Body of pancreas (tissue), 4 donors: ENCODE results near the gene OR51G2. TPM values are rescaled to one million over a fixed set of nuclear protein-coding genes. Genes with fewer than 3 reads are reported as not detected.

Experiments used
- ATAC-seq: fragments of 150-250 bp; one replicate; pipeline ENCODE4 v1.9.1; 2016
- DNase-seq, 4 donors: peaks; one replicate each; pipeline ENCODE4 v3.0.0-alpha.2; 2019
- H3K27ac ChIP-seq, 4 donors: fragments of 200-600 bp; sonication (generic); 1 replicate in 3 of 4; 2 replicates in 1 of 4; pipeline versions ENCODE4 v1.5.1 to v1.6.1; 2016 to 2019; ENCODE audit warnings: mild to moderate bottlenecking in 1 of 4, mixed read lengths in 1 of 4, moderate library complexity in 1 of 4
- H3K27me3 ChIP-seq, 2 donors: fragments of 200-600 bp; sonication (generic); one replicate each; pipeline ENCODE4 v1.6.0; 2016; ENCODE audit warnings: mild to moderate bottlenecking in 1 of 2
- H3K36me3 ChIP-seq, 2 donors: fragments of 200-600 bp; sonication (generic); replicated peaks in 1 of 2; 2 replicates each; pipeline ENCODE4 v1.5.1; 2016; ENCODE audit warnings: low read depth in 2 of 2; ENCODE audit not compliant: insufficient read depth in 1 of 2
- H3K4me1 ChIP-seq: fragments of 200-600 bp; sonication (generic); one replicate; pipeline ENCODE4 v1.6.0; 2016
- H3K4me3 ChIP-seq, 2 donors: fragments of 200-600 bp; sonication (generic); 1 replicate in 1 of 2; 2 replicates in 1 of 2; pipeline ENCODE4 v1.5.1; 2016 to 2019
- H3K9me3 ChIP-seq, 3 donors: fragments of 200-600 bp; sonication (generic); 1 replicate in 2 of 3; 2 replicates in 1 of 3; pipeline ENCODE4 v1.5.1; 2016
- POLR2A ChIP-seq, 3 donors: fragments of 450-650 bp; IDR thresholded peaks; one replicate each; pipeline ENCODE4 v1.6.1; 2016; ENCODE audit warnings: antibody characterized with exemption in 3 of 3, mild to moderate bottlenecking in 2 of 3
- WGBS, 2 donors: methylation state at CpG; one replicate each; pipeline ENCODE4 v1.1.5; 2017; 5-methylcytosine and 5-hydroxymethylcytosine counted together
- intact Hi-C: fragments of 100-400 bp; cut with DNase I; formaldehyde crosslinking; loops from one replicate; pipeline ENCODE4 v1.15.1; 2023
- total RNA-seq, 2 donors: library from RNA; depleted of rRNA; stranded (reverse); fragments of >200 nt; gene quantifications; one replicate each; pipeline ENCODE4 v1.1.0, GENCODE V29; 2016
- TF ChIP-seq, protein P1 (sequence below), 7 experiments: fragments of 450-650 bp in 4 of 7; fragments of 200-600 bp in 3 of 7; sonication (generic) in 3 of 7; IDR thresholded peaks; one replicate each; pipeline ENCODE4 v1.5.1; 2016 to 2019; ENCODE audit warnings: antibody characterized with exemption in 7 of 7

OR51G2 gene
- total RNA-seq, 2 donors from 2014 or later = not detected

DNA sequence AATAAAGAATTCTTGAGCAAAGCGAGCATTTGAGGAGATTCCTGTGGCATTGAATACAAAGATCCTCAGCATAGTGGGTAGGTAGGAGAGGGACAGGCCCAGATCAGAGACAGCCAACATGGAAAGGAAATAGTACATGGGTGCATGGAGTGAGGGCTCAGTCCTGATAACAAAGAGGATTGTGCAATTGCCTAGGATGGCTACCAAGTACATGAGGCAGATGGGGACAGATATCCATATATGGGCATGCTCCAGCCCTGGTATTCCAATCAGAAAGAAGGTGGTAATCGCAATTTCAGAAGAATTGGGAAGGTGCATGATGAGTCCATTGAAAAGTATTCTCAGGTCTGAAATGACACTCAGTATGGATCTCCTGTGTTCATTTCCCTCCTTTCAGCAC, 28.9 kb downstream of the OR51G2 start:
- H3K4me1 ChIP-seq = no peaks in the 10 kb centered on the region
- H3K9me3 ChIP-seq = peaks cover 0 to 4% (median 0%) of the 10 kb centered on the region in 3 donors
- no peak for DNase-seq
- H3K27ac ChIP-seq = no peak overlapping the region
- H3K4me3 ChIP-seq = no peak overlapping the region
- intact Hi-C loops = no loop called here
- no peaks in the 10 kb centered on the region for H3K36me3 ChIP-seq
- H3K27me3 ChIP-seq = no peaks in the 10 kb centered on the region
- no peak for TF ChIP-seq POLR2A (IDR thresholded peaks at IDR 0.05)
- TF ChIP-seq, protein P1, sequence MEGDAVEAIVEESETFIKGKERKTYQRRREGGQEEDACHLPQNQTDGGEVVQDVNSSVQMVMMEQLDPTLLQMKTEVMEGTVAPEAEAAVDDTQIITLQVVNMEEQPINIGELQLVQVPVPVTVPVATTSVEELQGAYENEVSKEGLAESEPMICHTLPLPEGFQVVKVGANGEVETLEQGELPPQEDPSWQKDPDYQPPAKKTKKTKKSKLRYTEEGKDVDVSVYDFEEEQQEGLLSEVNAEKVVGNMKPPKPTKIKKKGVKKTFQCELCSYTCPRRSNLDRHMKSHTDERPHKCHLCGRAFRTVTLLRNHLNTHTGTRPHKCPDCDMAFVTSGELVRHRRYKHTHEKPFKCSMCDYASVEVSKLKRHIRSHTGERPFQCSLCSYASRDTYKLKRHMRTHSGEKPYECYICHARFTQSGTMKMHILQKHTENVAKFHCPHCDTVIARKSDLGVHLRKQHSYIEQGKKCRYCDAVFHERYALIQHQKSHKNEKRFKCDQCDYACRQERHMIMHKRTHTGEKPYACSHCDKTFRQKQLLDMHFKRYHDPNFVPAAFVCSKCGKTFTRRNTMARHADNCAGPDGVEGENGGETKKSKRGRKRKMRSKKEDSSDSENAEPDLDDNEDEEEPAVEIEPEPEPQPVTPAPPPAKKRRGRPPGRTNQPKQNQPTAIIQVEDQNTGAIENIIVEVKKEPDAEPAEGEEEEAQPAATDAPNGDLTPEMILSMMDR (IDR thresholded peaks at IDR 0.05) = no peak
- ATAC-seq = no peak
- 84 to 88% methylated on average over 2 of the region's 2 CpGs for WGBS, 2 donors

DNA sequence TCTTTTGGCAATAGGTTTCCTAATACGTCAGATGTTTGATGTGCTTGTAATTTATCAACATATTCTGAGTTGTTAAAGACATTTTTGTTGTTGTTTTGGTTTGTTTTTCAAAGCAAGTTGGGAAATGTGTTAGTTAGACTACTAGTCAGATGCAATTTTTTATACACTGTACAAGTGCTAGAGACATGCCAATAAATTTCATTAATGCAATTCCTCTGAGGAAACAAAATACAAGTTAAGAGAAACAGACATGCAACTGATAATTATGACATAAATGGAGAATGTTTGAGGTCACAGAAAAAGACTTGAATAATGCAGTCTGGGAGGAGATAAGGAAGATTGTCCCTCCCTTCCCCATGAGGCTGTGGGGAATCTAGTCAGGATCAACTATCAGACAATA, 31.6 kb downstream of the OR51G2 start:
- ATAC-seq = no peak
- no peaks in the 10 kb centered on the region for H3K27me3 ChIP-seq
- H3K9me3 ChIP-seq = peaks cover 0 to 4% (median 0%) of the 10 kb centered on the region in 3 donors
- no peaks in the 10 kb centered on the region for H3K36me3 ChIP-seq
- H3K27ac ChIP-seq = no peak overlapping the region
- DNase-seq = no peak
- TF ChIP-seq POLR2A (IDR thresholded peaks at IDR 0.05) = no peak
- TF ChIP-seq, protein P1 (IDR thresholded peaks at IDR 0.05) = no peak
- H3K4me3 ChIP-seq = no peak overlapping the region
- intact Hi-C loops = no loop called here
- WGBS, 2 donors = 0% methylated on average over 1 of the region's 1 CpG
- H3K4me1 ChIP-seq = no peaks in the 10 kb centered on the region

DNA sequence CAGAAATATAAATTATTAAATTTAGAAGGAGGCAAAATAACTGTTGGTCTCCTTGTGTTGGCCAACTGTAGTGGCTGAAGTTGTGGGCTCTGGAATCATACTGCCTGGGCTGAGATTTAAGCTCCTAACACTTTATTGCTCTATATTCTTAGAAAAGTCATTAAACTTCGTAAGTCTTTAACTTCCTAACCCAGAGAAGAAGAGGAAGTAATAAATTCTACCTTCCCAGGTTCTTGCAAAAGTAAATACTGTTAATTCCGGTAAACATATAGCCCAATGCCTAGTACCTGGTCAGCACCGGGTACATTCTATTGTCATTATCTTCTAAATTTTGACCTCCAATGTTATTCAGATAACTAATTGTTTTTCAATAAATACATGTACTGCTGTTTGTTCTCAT, 33.0 kb downstream of the OR51G2 start:
- WGBS, 2 donors = 58 to 76% methylated on average over 3 of the region's 3 CpGs
- Histone ChIP-seq H3K4me1 (no peaks in the 10 kb centered on the region), H3K36me3 (no peaks in the 10 kb centered on the region), H3K4me3 (no peak overlapping the region), H3K27me3 (no peaks in the 10 kb centered on the region), H3K9me3 (peaks cover 0 to 4% (median 0%) of the 10 kb centered on the region in 3 donors), H3K27ac (no peak overlapping the region)
- intact Hi-C loops = no loop called here
- DNase-seq (no peak), ATAC-seq (no peak)
- TF ChIP-seq, protein P1 (IDR thresholded peaks at IDR 0.05) = no peak
- no peak for TF ChIP-seq POLR2A (IDR thresholded peaks at IDR 0.05)

DNA sequence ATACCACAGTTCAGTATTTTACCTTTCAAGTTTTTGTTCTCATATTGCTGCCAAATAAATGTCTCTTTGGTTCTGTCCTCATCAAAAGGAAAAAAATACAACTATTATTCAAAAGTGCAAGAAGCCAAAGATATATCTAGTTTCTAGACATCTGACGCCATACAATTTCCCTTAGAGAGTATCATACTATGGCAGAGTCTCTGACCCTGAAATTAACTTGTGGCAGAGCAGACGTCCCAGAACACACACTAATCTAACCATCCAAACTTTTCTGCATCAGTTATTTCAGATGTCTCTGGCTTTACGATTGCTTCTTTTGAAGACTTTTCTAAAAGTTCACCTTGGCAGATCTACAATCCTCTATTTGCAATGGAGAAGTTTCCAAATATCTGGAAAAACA, 34.8 kb downstream of the OR51G2 start:
- Histone ChIP-seq H3K9me3 (peaks cover 0 to 4% (median 0%) of the 10 kb centered on the region in 3 donors), H3K27me3 (no peaks in the 10 kb centered on the region), H3K4me3 (no peak overlapping the region), H3K27ac (no peak overlapping the region), H3K4me1 (no peaks in the 10 kb centered on the region), H3K36me3 (no peaks in the 10 kb centered on the region)
- intact Hi-C loops = no loop called here
- ATAC-seq (no peak), DNase-seq (no peak)
- 71 to 73% methylated on average over 3 of the region's 3 CpGs for WGBS, 2 donors
- TF ChIP-seq, protein P1 (IDR thresholded peaks at IDR 0.05) = no peak
- no peak for TF ChIP-seq POLR2A (IDR thresholded peaks at IDR 0.05)

DNA sequence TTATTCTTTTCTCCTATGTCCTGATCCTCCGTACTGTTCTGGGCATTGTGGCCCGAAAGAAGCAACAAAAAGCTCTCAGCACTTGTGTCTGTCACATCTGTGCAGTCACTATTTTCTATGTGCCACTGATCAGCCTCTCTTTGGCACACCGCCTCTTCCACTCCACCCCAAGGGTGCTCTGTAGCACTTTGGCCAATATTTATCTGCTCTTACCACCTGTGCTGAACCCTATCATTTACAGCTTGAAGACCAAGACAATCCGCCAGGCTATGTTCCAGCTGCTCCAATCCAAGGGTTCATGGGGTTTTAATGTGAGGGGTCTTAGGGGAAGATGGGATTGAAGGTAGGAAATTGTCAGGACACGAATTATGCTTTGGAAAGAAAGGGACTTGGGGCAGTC, 36.6 kb downstream of the OR51G2 start:
- WGBS, 2 donors = 70 to 74% methylated on average over 5 of the region's 5 CpGs
- DNase-seq (no peak), ATAC-seq (no peak)
- H3K9me3 ChIP-seq = peaks cover 0 to 4% (median 0%) of the 10 kb centered on the region in 3 donors
- no peak overlapping the region for H3K4me3 ChIP-seq
- no peak for TF ChIP-seq POLR2A (IDR thresholded peaks at IDR 0.05)
- TF ChIP-seq, protein P1 (IDR thresholded peaks at IDR 0.05) = no peak
- no peaks in the 10 kb centered on the region for H3K27me3 ChIP-seq
- no peaks in the 10 kb centered on the region for H3K4me1 ChIP-seq
- H3K27ac ChIP-seq = no peak overlapping the region
- intact Hi-C loops = no loop called here
- no peaks in the 10 kb centered on the region for H3K36me3 ChIP-seq
